Chondrocyte (in vitro differentiated cells): Measurements from ENCODE around the gene FAM204A. TPM values are rescaled to one million over a fixed set of nuclear protein-coding genes. Genes with fewer than 3 reads are reported as not detected.

ENCODE experiments used
- DNase-seq: peaks from one replicate; pipeline ENCODE4 v3.0.0; 2021; ENCODE audit warnings: mixed read lengths, low spot score
- H3K27ac Mint-ChIP-seq: one replicate; pipeline ENCODE4 v1.8.0; 2021; ENCODE audit warnings: mild to moderate bottlenecking, moderate library complexity, mixed read lengths; ENCODE audit not compliant: unreplicated experiment
- H3K27me3 Mint-ChIP-seq: 2 replicates; pipeline ENCODE4 v1.8.0; 2021; ENCODE audit warnings: low read depth, mixed read lengths
- H3K36me3 Mint-ChIP-seq: 2 replicates; pipeline ENCODE4 v1.8.0; 2021; ENCODE audit warnings: low read depth, mixed read lengths
- H3K4me1 Mint-ChIP-seq: 2 replicates; pipeline ENCODE4 v1.8.0; 2021; ENCODE audit warnings: low read depth, mild to moderate bottlenecking, mixed read lengths
- H3K4me3 Mint-ChIP-seq: one replicate; pipeline ENCODE4 v1.8.0; 2021; ENCODE audit warnings: mild to moderate bottlenecking, moderate library complexity, mixed read lengths; ENCODE audit not compliant: unreplicated experiment
- H3K9me3 Mint-ChIP-seq: 2 replicates; pipeline ENCODE4 v1.8.0; 2021; ENCODE audit warnings: low read depth, mixed read lengths
- total RNA-seq: library from RNA; stranded (reverse); gene quantifications from 3 replicates; pipeline ENCODE4 v1.2.1, GENCODE V29; 2021
- TF ChIP-seq, protein P1 (sequence below): fragments of 200-600 bp; sonication (generic); IDR thresholded peaks from 2 replicates; pipeline ENCODE4 v1.5.0; 2021; ENCODE audit warnings: antibody characterized with exemption, mild to moderate bottlenecking, moderate library complexity

FAM204A gene
- total RNA-seq, 1 donor from 2014 or later = 63.2 TPM

DNA sequence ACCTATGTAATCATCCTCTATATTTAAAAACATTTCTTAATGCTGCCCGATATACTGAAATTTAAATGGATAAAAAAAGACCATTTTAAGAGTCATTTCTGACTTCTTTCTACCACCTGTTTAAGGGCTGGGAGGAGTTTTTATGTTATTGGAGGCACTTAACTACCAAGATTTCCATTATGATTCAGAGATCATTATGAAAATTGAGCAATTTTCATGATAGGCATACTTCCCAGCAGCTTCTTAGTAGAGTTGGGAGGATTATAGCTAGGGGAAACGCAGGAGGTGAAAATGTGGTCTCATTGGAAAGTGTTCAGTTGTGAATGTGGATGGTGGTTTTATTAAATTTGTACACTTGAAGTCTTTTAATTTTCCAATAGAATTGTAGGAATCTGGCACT, 28.4 kb upstream of the FAM204A start:
- H3K36me3 Mint-ChIP-seq = no peaks in the 10 kb centered on the region
- TF ChIP-seq, protein P1, sequence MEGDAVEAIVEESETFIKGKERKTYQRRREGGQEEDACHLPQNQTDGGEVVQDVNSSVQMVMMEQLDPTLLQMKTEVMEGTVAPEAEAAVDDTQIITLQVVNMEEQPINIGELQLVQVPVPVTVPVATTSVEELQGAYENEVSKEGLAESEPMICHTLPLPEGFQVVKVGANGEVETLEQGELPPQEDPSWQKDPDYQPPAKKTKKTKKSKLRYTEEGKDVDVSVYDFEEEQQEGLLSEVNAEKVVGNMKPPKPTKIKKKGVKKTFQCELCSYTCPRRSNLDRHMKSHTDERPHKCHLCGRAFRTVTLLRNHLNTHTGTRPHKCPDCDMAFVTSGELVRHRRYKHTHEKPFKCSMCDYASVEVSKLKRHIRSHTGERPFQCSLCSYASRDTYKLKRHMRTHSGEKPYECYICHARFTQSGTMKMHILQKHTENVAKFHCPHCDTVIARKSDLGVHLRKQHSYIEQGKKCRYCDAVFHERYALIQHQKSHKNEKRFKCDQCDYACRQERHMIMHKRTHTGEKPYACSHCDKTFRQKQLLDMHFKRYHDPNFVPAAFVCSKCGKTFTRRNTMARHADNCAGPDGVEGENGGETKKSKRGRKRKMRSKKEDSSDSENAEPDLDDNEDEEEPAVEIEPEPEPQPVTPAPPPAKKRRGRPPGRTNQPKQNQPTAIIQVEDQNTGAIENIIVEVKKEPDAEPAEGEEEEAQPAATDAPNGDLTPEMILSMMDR = no peak
- no peak overlapping the region for H3K4me3 Mint-ChIP-seq

DNA sequence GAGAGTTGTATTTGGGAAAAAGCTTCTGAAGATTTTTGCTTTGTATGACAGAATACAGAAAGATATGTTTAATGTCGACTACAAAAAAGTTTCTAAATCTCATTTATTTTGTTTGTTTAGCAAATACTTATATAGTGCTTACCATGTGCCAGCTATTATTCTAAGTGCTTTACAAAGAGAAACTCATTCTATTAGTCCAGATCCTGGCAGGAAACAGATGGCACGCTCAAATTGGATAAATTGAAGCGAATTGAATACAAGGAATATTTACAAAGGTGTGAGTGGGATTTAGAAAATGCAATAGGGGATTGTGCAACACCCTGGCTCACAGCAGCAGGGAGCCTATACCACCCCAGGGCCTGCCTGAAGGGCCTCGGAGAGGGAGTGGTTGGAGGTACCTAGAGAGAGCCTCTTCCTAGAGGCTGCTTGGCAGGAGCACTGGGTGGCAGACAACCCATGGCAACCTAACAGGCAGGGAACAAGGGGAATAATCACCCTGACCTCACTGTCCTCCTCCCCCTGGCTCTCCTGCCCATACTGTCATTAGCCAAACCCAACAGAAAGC, 27.6 kb upstream of the FAM204A start:
- no peaks in the 10 kb centered on the region for H3K27me3 Mint-ChIP-seq
- H3K4me1 Mint-ChIP-seq = peaks cover 16% of the 10 kb centered on the region
- no peak overlapping the region for H3K27ac Mint-ChIP-seq
- TF ChIP-seq, protein P1 = no peak
- H3K36me3 Mint-ChIP-seq = no peaks in the 10 kb centered on the region
- H3K9me3 Mint-ChIP-seq = peaks cover 15% of the 10 kb centered on the region
- no peak overlapping the region for H3K4me3 Mint-ChIP-seq
- DNase-seq = no peak

More for the DNA sequence above, 28.4 kb upstream of the FAM204A start:
- no peak for DNase-seq
- Mint-ChIP-seq H3K27ac (no peak overlapping the region), H3K4me1 (peaks cover 16% of the 10 kb centered on the region), H3K27me3 (no peaks in the 10 kb centered on the region), H3K9me3 (peaks cover 9% of the 10 kb centered on the region)

DNA sequence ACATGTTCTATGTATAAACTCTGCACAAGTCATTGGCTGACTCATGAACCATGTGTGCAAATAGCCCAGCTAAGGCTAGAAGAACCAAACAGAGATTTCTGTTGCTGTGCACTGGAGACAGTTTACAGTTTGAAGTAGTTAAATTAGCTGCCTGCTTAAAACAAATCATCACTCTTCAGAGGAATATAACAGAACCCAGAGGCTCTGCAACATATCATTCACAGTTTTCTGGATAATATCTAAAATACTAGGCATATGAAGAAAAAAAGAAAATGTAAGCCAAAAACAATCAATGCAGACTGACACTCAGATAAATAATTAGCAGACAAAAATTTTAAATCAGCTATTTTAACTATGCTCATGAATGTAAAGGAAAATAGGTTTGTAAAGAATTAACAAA, 23.6 kb upstream of the FAM204A start:
- Mint-ChIP-seq H3K36me3 (no peaks in the 10 kb centered on the region), H3K27me3 (no peaks in the 10 kb centered on the region), H3K27ac (no peak overlapping the region), H3K4me3 (no peak overlapping the region), H3K4me1 (no peaks in the 10 kb centered on the region), H3K9me3 (peaks cover 19% of the 10 kb centered on the region)
- TF ChIP-seq, protein P1 = no peak
- no peak for DNase-seq

DNA sequence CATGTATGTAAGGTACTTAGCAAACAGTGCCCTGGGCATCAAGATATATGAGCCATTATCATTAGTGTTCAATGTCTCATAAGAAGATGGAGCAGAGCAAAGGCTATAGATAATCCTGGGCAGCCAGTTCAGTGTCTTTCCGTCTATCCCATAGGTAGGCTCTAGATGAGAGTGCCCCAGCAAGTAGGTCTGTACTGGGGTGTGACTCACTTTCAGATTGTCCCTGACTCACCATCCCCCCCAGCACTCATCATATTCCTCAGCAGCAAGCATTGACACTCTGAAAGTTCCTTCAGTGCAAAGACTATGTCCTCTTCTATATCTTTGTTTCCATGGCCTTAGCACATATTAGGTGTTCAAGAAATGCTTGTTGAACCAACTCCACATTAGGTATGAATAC, 20.0 kb upstream of the FAM204A start:
- TF ChIP-seq, protein P1 = no peak
- Mint-ChIP-seq H3K27ac (no peak overlapping the region), H3K36me3 (no peaks in the 10 kb centered on the region), H3K4me3 (no peak overlapping the region), H3K27me3 (no peaks in the 10 kb centered on the region), H3K9me3 (peaks cover 19% of the 10 kb centered on the region), H3K4me1 (no peaks in the 10 kb centered on the region)
- DNase-seq = no peak

DNA sequence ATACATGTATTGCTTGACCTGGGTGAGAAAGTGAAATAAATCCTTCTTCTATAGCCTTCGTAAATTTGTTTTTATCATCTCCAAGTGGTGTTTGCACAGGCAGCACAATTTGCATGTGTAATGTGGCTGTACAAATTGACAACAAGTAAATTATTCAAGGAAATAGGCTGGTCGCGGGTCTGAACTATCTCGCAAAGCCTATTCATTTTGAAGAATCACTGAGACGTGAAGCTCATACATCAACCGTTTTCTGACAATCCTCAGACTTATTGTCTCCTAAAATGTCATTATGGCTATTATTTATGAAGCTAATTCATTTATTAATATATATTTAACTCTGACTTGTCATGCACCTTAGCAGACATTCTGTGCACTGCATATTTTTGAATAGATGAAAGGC, 16.2 kb upstream of the FAM204A start:
- no peak for DNase-seq
- H3K4me1 Mint-ChIP-seq = no peaks in the 10 kb centered on the region
- peaks cover 12% of the 10 kb centered on the region for H3K27me3 Mint-ChIP-seq
- TF ChIP-seq, protein P1 = no peak
- no peak overlapping the region for H3K4me3 Mint-ChIP-seq
- no peak overlapping the region for H3K27ac Mint-ChIP-seq
- H3K9me3 Mint-ChIP-seq = no peaks in the 10 kb centered on the region
- no peaks in the 10 kb centered on the region for H3K36me3 Mint-ChIP-seq
